IMR-90 (cell line): ENCODE results near the gene METTL1. TPM values are rescaled to one million over a fixed set of nuclear protein-coding genes. Genes with fewer than 3 reads are reported as not detected.

ENCODE experiments used
- ATAC-seq: fragments of 200-7000 bp; cut with Tn5 transposase; 2 replicates; pipeline ENCODE4 v1.9.1; 2020; ENCODE audit warnings: low read depth, mild to moderate bottlenecking, moderate library complexity
- BruUV-seq: library from RNA; stranded (reverse); fragments of 400-500 nt; replicated peaks from 2 replicates; lab custom pipeline; 2021; lab: Mats Ljungman, UMichigan
- CTCF ChIA-PET: fragments of 300-600 bp; formaldehyde crosslinking; extraction: SDS; loops from one replicate; lab custom pipeline; 2021; ENCODE audit warnings: antibody characterized with exemption; lab: Yijun Ruan, JAX
- POLR2A ChIA-PET: fragments of 300-600 bp; sonication (Branson Sonifier 250); formaldehyde crosslinking; loops from one replicate; lab custom pipeline; 2022; ENCODE audit warnings: antibody characterized with exemption; ENCODE audit not compliant: unreplicated experiment; lab: Charles Lee
- DNase-seq: peaks from one replicate; pipeline ENCODE4 v3.0.0; 2013
- H2AFZ ChIP-seq: replicated peaks from 2 replicates; pipeline ENCODE3; 2013; ENCODE audit warnings: low read length, mild to moderate bottlenecking; ENCODE audit not compliant: poor library complexity
- H2AK5ac ChIP-seq: 2 replicates; pipeline ENCODE4 v1.6.1; 2013; ENCODE audit warnings: low read depth, low read length, inconsistent platforms
- H2AK9ac ChIP-seq: replicated peaks from 2 replicates; pipeline ENCODE3; 2013; ENCODE audit warnings: mild to moderate bottlenecking, low read depth, low read length, moderate library complexity; ENCODE audit not compliant: poor library complexity
- H2BK120ac ChIP-seq: 2 replicates; pipeline ENCODE4 v1.6.1; 2013; ENCODE audit warnings: low read depth, low read length, inconsistent platforms
- H2BK15ac ChIP-seq: 3 replicates; pipeline ENCODE4 v1.6.1; 2013; ENCODE audit warnings: low read depth, low read length, inconsistent platforms
- H2BK20ac ChIP-seq: 2 replicates; pipeline ENCODE4 v1.6.1; 2013; ENCODE audit warnings: low read depth, mild to moderate bottlenecking, inconsistent platforms, low read length, moderate library complexity
- H2BK5ac ChIP-seq: 2 replicates; pipeline ENCODE4 v1.6.1; 2013; ENCODE audit warnings: mild to moderate bottlenecking, low read depth, low read length, inconsistent platforms; ENCODE audit not compliant: poor library complexity, severe bottlenecking
- H3K14ac ChIP-seq: replicated peaks from 2 replicates; pipeline ENCODE4 v1.6.1; 2013; ENCODE audit warnings: low read depth, low read length, inconsistent platforms
- H3K18ac ChIP-seq: 2 replicates; pipeline ENCODE4 v1.6.1; 2013; ENCODE audit warnings: low read depth, low read length, control low read depth
- H3K23ac ChIP-seq: 2 replicates; pipeline ENCODE4 v1.6.1; 2013; ENCODE audit warnings: low read depth, low read length, inconsistent platforms
- H3K27ac ChIP-seq: 2 replicates; pipeline ENCODE4 v1.5.1; 2013; ENCODE audit warnings: mild to moderate bottlenecking, control low read depth, low read length; ENCODE audit not compliant: insufficient read depth
- H3K27me3 ChIP-seq: 2 replicates; pipeline ENCODE4 v1.6.1; 2013; ENCODE audit warnings: low read length; ENCODE audit not compliant: control insufficient read depth, insufficient read depth
- H3K36me3 ChIP-seq: 2 replicates; pipeline ENCODE4 v1.6.1; 2013; ENCODE audit warnings: low read length, mixed read lengths; ENCODE audit not compliant: control insufficient read depth, insufficient read depth
- H3K4ac ChIP-seq: 2 replicates; pipeline ENCODE4 v1.6.1; 2013; ENCODE audit warnings: low read depth, low read length, inconsistent platforms
- H3K4me1 ChIP-seq: 2 replicates; pipeline ENCODE4 v1.6.1; 2013; ENCODE audit warnings: low read length, mixed read lengths; ENCODE audit not compliant: control insufficient read depth, insufficient read depth
- H3K4me2 ChIP-seq: 2 replicates; pipeline ENCODE4 v1.6.1; 2013; ENCODE audit warnings: low read depth, mild to moderate bottlenecking, control low read depth, low read length, moderate library complexity
- H3K4me3 ChIP-seq: 2 replicates; pipeline ENCODE4 v1.5.1; 2013; ENCODE audit warnings: low read depth, mild to moderate bottlenecking, control low read depth, low read length, moderate library complexity; ENCODE audit not compliant: insufficient read depth
- H3K56ac ChIP-seq: 2 replicates; pipeline ENCODE4 v1.6.1; 2013; ENCODE audit warnings: low read length, inconsistent platforms; ENCODE audit not compliant: insufficient read depth; ENCODE audit errors: extremely low read depth
- H3K79me1 ChIP-seq, 2 experiments: 2 replicates each; pipeline ENCODE4 v1.6.1; 2013; ENCODE audit warnings: low read length in 2 of 2, inconsistent platforms in 1 of 2, low read depth in 1 of 2
- H3K9ac ChIP-seq: 2 replicates; pipeline ENCODE4 v1.6.1; 2013; ENCODE audit warnings: low read depth, low read length, control low read depth
- H3K9me1 ChIP-seq: 2 replicates; pipeline ENCODE4 v1.6.1; 2013; ENCODE audit warnings: low read length, inconsistent platforms; ENCODE audit not compliant: insufficient read depth
- H3K9me3 ChIP-seq: 2 replicates; pipeline ENCODE4 v1.6.1; 2013; ENCODE audit warnings: low read length; ENCODE audit not compliant: control insufficient read depth, insufficient read depth
- H4K20me1 ChIP-seq: 2 replicates; pipeline ENCODE4 v1.6.1; 2013; ENCODE audit warnings: low read length, inconsistent platforms; ENCODE audit not compliant: insufficient read depth
- H4K5ac ChIP-seq: 2 replicates; pipeline ENCODE4 v1.6.1; 2013; ENCODE audit warnings: mild to moderate bottlenecking, low read depth, low read length, control low read depth
- H4K8ac ChIP-seq, 2 experiments: 2 replicates each; pipeline ENCODE4 v1.6.1; 2013; ENCODE audit warnings: low read depth in 2 of 2, low read length in 2 of 2, control low read depth in 1 of 2, inconsistent platforms in 1 of 2
- H4K91ac ChIP-seq: 2 replicates; pipeline ENCODE4 v1.6.1; 2013; ENCODE audit warnings: low read depth, low read length, inconsistent platforms; ENCODE audit not compliant: insufficient read depth
- MXI1 ChIP-seq: IDR thresholded peaks from 2 replicates; pipeline ENCODE4 v1.6.1; 2012; ENCODE audit warnings: low read depth, mild to moderate bottlenecking, low read length, moderate library complexity, borderline replicate concordance
- POLR2A ChIP-seq: IDR thresholded peaks from 2 replicates; pipeline ENCODE4 v1.6.1; 2012; ENCODE audit warnings: mild to moderate bottlenecking, low read depth, low read length
- WGBS, 2 experiments: methylation state at CpG; one replicate each; pipeline versions ENCODE4 v1.1.5 to v1.1.7; 2013; ENCODE audit warnings: missing lambda C conversion rate in 2 of 2; ENCODE audit not compliant: insufficient read length in 1 of 2; ENCODE audit errors: extremely low coverage in 2 of 2; 5-methylcytosine and 5-hydroxymethylcytosine counted together
- dilution Hi-C: fragments of 300-500 bp; cut with HindIII; formaldehyde crosslinking; loops from one replicate; pipeline ENCODE4 v1.14.3; 2018; ENCODE audit warnings: low sequenced_read_pairs; ENCODE audit not compliant: unreplicated experiment
- in situ Hi-C: fragments of 300-500 bp; cut with MboI; formaldehyde crosslinking; loops from 3 replicates; pipeline ENCODE4 v1.14.3; 2019; ENCODE audit warnings: low sequenced_read_pairs, inconsistent platforms, mixed read lengths
- intact Hi-C: fragments of 100-400 bp; cut with micrococcal nuclease; formaldehyde crosslinking; loops from 2 replicates; pipeline ENCODE4 v1.10.0; 2022
- polyA plus RNA-seq, 3 experiments: library from polyadenylated mRNA; depleted of rRNA; stranded (reverse); fragments of >200 nt; gene quantifications; 2 replicates each; pipeline ENCODE4 v1.2.3, GENCODE V29; 2012; ENCODE audit warnings: low replicate concordance in 1 of 3
- total RNA-seq: library from RNA; depleted of rRNA; stranded (reverse); fragments of >200 nt; gene quantifications from 2 replicates; pipeline ENCODE4 v1.2.3, GENCODE V29; 2012

METTL1 gene
- total and polyA plus RNA-seq, 2 of the 4 experiments (the other 2 are of a cell fraction): 12.4 to 27.5 TPM

- Histone ChIP-seq H3K9ac (no peak overlapping the region), H2AFZ (no peak overlapping the region), H3K18ac (no peak overlapping the region), H3K23ac (no peak overlapping the region), H4K20me1 (no peaks in the 10 kb centered on the region), H2BK20ac (no peak overlapping the region), H4K8ac (no peak overlapping the region), H3K9me3 (no peaks in the 10 kb centered on the region), H2BK120ac (no peak overlapping the region), H3K4ac (no peak overlapping the region), H3K4me1 (0 out of 2 replicates have a peak, but pooled peaks cover 2% of the 10 kb centered on the region), H2AK5ac (no peak overlapping the region), H4K91ac (no peak overlapping the region; the same call in 1 of the 2 replicates), H3K4me2 (no peak overlapping the region), H2AK9ac (no peak overlapping the region), H3K9me1 (no peaks in the 10 kb centered on the region), H4K5ac (no peak overlapping the region), H3K79me1 (peaks cover 13 to 26% of the 10 kb centered on the region in 2 experiments; a peak in 3 of 4 replicates), H3K56ac (no peak overlapping the region), H2BK5ac (no peak overlapping the region), H3K27ac (no peak overlapping the region), H3K14ac (no peak overlapping the region), H3K4me3 (no peak overlapping the region), H3K27me3 (no peaks in the 10 kb centered on the region), H2BK15ac (no peak overlapping the region), H3K36me3 (peaks cover 8% of the 10 kb centered on the region)
- in situ Hi-C loops (no loop called here), intact Hi-C loops (no loop called here), dilution Hi-C loops (no loop called here)
- WGBS, 2 experiments: 86% methylated on average over 1 of the region's 3 CpGs; no CpG with 5 or more reads in 1 of the 2 experiments
- CTCF ChIA-PET: no interaction called here
- POLR2A ChIA-PET: no interaction called here
- TF ChIP-seq POLR2A (no peak), MXI1 (no peak)
- ATAC-seq (no peak), DNase-seq (no peak)
- no TSS peak for BruUV-seq
Measured at GRCh38 chr12:57781244-57781643, 9.3 kb upstream of the METTL1 start.
